Neural progenitor cell (in vitro differentiated cells): ENCODE data around the gene RIOK3.

ENCODE experiments used
- CTCF ChIP-seq: fragments of 200-600 bp; sonication (generic); IDR thresholded peaks from 2 replicates; pipeline ENCODE4 v1.5.1; 2017; ENCODE audit warnings: antibody characterized with exemption, mild to moderate bottlenecking
- EZH2 ChIP-seq: fragments of 200-600 bp; sonication (generic); IDR thresholded peaks from 2 replicates; pipeline ENCODE4 v1.6.1; 2017; ENCODE audit warnings: antibody characterized with exemption, mild to moderate bottlenecking, moderate library complexity

GRCh38 chr18:23451011-23451410, 2.1 kb upstream of the RIOK3 start:
- TF ChIP-seq CTCF (no peak), EZH2 (no peak)
